ENCODE data around the gene THSD7A.

THSD7A gene

GRCh38 chr7:11831736-11832495, at the start of gene THSD7A:
TSS of gene THSD7A (minus strand) at chr7:11832198. CDS start at chr7:11831946, 252 bp downstream.
- DNase-seq: peak; percentile 82

- no peak for DNase-seq
These were observed 49.7 kb upstream of the THSD7A start for GRCh38 chr7:11881680-11882079.

- no peak for DNase-seq
These were observed 43.6 kb upstream of the THSD7A start for GRCh38 chr7:11875635-11876034.

- DNase-seq: no peak
These were observed 33.7 kb upstream of the THSD7A start for GRCh38 chr7:11865671-11866070.

- DNase-seq: peak; percentile 66
These were observed 26.8 kb upstream of the THSD7A start for GRCh38 chr7:11858622-11859302.

- DNase-seq: no peak
These were observed 26.0 kb upstream of the THSD7A start for GRCh38 chr7:11858026-11858425.

GRCh38 chr7:11848251-11848650, 16.3 kb upstream of the THSD7A start:
- no peak for DNase-seq

GRCh38 chr7:11847336-11847735, 15.3 kb upstream of the THSD7A start:
- DNase-seq: peak; percentile 41

GRCh38 chr7:11846361-11846955, 14.5 kb upstream of the THSD7A start:
- DNase-seq: no peak

GRCh38 chr7:11843113-11843765, 11.2 kb upstream of the THSD7A start:
- DNase-seq: no peak

GRCh38 chr7:11841657-11842056, 9.7 kb upstream of the THSD7A start:
- DNase-seq: no peak

GRCh38 chr7:11835260-11835659, 3.3 kb upstream of the THSD7A start:
- peak; percentile 20 for DNase-seq

- DNase-seq: peak; percentile 81
These were observed 1.4 kb upstream of the THSD7A start for GRCh38 chr7:11833431-11833830.

GRCh38 chr7:11831156-11831735, 752 bp downstream of the THSD7A start:
- peak; percentile 35 for DNase-seq

GRCh38 chr7:11830582-11831155, 1.3 kb downstream of the THSD7A start:
- DNase-seq: peak; percentile 28

- DNase-seq: no peak
These were observed 2.0 kb downstream of the THSD7A start for GRCh38 chr7:11829954-11830353.

GRCh38 chr7:11819947-11820346, 12.1 kb downstream of the THSD7A start:
- no peak for DNase-seq

- DNase-seq: no peak
These were observed 12.7 kb downstream of the THSD7A start for GRCh38 chr7:11819271-11819670.

- DNase-seq: no peak
These were observed 13.7 kb downstream of the THSD7A start for GRCh38 chr7:11818281-11818680.

GRCh38 chr7:11817111-11817740, 14.8 kb downstream of the THSD7A start:
- no peak for DNase-seq

GRCh38 chr7:11811709-11812108, 20.3 kb downstream of the THSD7A start:
- DNase-seq: no peak

GRCh38 chr7:11810043-11810625, 21.9 kb downstream of the THSD7A start:
- DNase-seq: no peak
